GM12878 (cell line): ENCODE measurements around the gene GUCY1A2. TPM values are rescaled to one million over a fixed set of nuclear protein-coding genes. Genes with fewer than 3 reads are reported as not detected.

ENCODE experiments used
- ATAC-seq: fragments of 200-7000 bp; cut with Tn5 transposase; 3 replicates; pipeline ENCODE4 v1.9.1; 2020; ENCODE audit warnings: mild to moderate bottlenecking, moderate library complexity
- BruUV-seq: library from RNA; stranded (reverse); fragments of 400-500 nt; replicated peaks from 2 replicates; lab custom pipeline; 2021; lab: Mats Ljungman, UMichigan
- CTCF ChIA-PET: fragments of 300-600 bp; sonication (Branson Sonifier 250); formaldehyde crosslinking; extraction: SDS; loops from one replicate; lab custom pipeline; 2021; ENCODE audit warnings: inconsistent platforms; lab: Yijun Ruan, JAX
- POLR2A ChIA-PET: fragments of 350-600 bp; formaldehyde crosslinking; extraction: SDS; loops from one replicate; lab custom pipeline; 2021; ENCODE audit warnings: inconsistent platforms; lab: Charles Lee
- RAD21 ChIA-PET: fragments of 300-600 bp; sonication (Branson Sonifier 250); formaldehyde crosslinking; loops from one replicate; lab custom pipeline; 2023; ENCODE audit warnings: antibody characterized with exemption; ENCODE audit not compliant: unreplicated experiment; lab: Charles Lee
- SMC1A ChIA-PET: fragments of 300-600 bp; sonication (Branson Sonifier 250); formaldehyde crosslinking; loops from one replicate; lab custom pipeline; 2023; ENCODE audit not compliant: unreplicated experiment, uncharacterized antibody; lab: Charles Lee
- DNase-seq: peaks from one replicate; pipeline ENCODE4 v3.0.0-alpha.2; 2011; ENCODE audit warnings: low read depth, low spot score
- FAIRE-seq: peaks from 3 replicates; lab custom pipeline; 2011; peaks lifted over from hg19 to GRCh38; lab: Jason Lieb, UNC
- H2AFZ ChIP-seq: 2 replicates; pipeline ENCODE4 v1.6.0; 2011; ENCODE audit warnings: low read depth, low read length, control low read depth; ENCODE audit not compliant: control insufficient read depth
- H3K27ac ChIP-seq: 2 replicates; pipeline ENCODE4 v1.5.1; 2011; ENCODE audit warnings: control low read depth; ENCODE audit not compliant: control insufficient read depth, insufficient read depth
- H3K27me3 ChIP-seq, 2 experiments: replicated peaks in 1 of 2; 2 replicates each; pipeline versions ENCODE4 v1.6.0 to v1.6.1; 2011; ENCODE audit warnings: low read length in 1 of 2; ENCODE audit not compliant: control insufficient read depth in 2 of 2, insufficient read depth in 2 of 2
- H3K36me3 ChIP-seq, 2 experiments: 2 replicates each; pipeline ENCODE4 v1.5.1; 2011; ENCODE audit warnings: low read length in 1 of 2; ENCODE audit not compliant: control insufficient read depth in 2 of 2, insufficient read depth in 2 of 2
- H3K4me1 ChIP-seq: 2 replicates; pipeline ENCODE4 v1.6.1; 2011; ENCODE audit warnings: mild to moderate bottlenecking, low read length, moderate library complexity, mixed read lengths; ENCODE audit not compliant: control insufficient read depth, insufficient read depth
- H3K4me2 ChIP-seq: 2 replicates; pipeline ENCODE4 v1.6.0; 2011; ENCODE audit warnings: control low read depth; ENCODE audit not compliant: control insufficient read depth, insufficient read depth
- H3K4me3 ChIP-seq: fragments of 200-600 bp; sonication (generic); 2 replicates; pipeline ENCODE4 v1.5.1; 2016
- H3K79me2 ChIP-seq: 2 replicates; pipeline ENCODE4 v1.6.0; 2011; ENCODE audit warnings: low read length; ENCODE audit not compliant: control insufficient read depth, insufficient read depth
- H3K9ac ChIP-seq: 2 replicates; pipeline ENCODE4 v1.8.0; 2011; ENCODE audit warnings: low read length, control low read depth, mixed read lengths; ENCODE audit not compliant: control insufficient read depth, insufficient read depth
- H3K9me3 ChIP-seq: replicated peaks from 3 replicates; pipeline ENCODE4 v1.5.1; 2011; ENCODE audit warnings: mild to moderate bottlenecking, low read length; ENCODE audit not compliant: control insufficient read depth, insufficient read depth
- H4K20me1 ChIP-seq: 2 replicates; pipeline ENCODE4 v1.6.0; 2011; ENCODE audit not compliant: control insufficient read depth, insufficient read depth
- ATF2 ChIP-seq: IDR thresholded peaks from 2 replicates; pipeline ENCODE4 v1.6.1; 2012; ENCODE audit warnings: low read length, inconsistent platforms
- BHLHE40 ChIP-seq, 2 experiments: fragments of 450-650 bp in 1 of 2; IDR thresholded peaks; 2 replicates each; pipeline ENCODE4 v1.6.1; 2011 to 2017; ENCODE audit warnings: low read depth in 2 of 2, borderline replicate concordance in 1 of 2, improper control_type of control experiment in 1 of 2, low read length in 1 of 2, mild to moderate bottlenecking in 1 of 2
- CBFB ChIP-seq: IDR thresholded peaks from 2 replicates; pipeline ENCODE4 v1.6.1; 2016; ENCODE audit warnings: antibody characterized with exemption, low read depth
- CHD4 ChIP-seq: fragments of 200-600 bp; sonication (generic); IDR thresholded peaks from 2 replicates; pipeline ENCODE4 v1.6.1; 2016; ENCODE audit warnings: mild to moderate bottlenecking
- CREB1 ChIP-seq: IDR thresholded peaks from 2 replicates; pipeline ENCODE4 v1.6.1; 2012; ENCODE audit warnings: low read depth, mild to moderate bottlenecking, inconsistent platforms
- CREM ChIP-seq: IDR thresholded peaks from 2 replicates; pipeline ENCODE4 v1.6.1; 2014; ENCODE audit warnings: antibody characterized with exemption, low read depth
- EP300 ChIP-seq, 2 experiments: fragments of 150-350 bp in 1 of 2; IDR thresholded peaks; 2 replicates each; pipeline ENCODE4 v1.6.1; 2011 to 2012; ENCODE audit warnings: low read depth in 2 of 2, low read length in 2 of 2, borderline replicate concordance in 1 of 2, improper control_type of control experiment in 1 of 2, inconsistent platforms in 1 of 2; ENCODE audit not compliant: control insufficient read depth in 1 of 2
- FOXK2 ChIP-seq: fragments of 450-650 bp; IDR thresholded peaks from 2 replicates; pipeline ENCODE4 v1.6.1; 2017; ENCODE audit warnings: mild to moderate bottlenecking, moderate library complexity
- FOXM1 ChIP-seq: IDR thresholded peaks from 2 replicates; pipeline ENCODE4 v1.6.1; 2012; ENCODE audit warnings: low read depth, mild to moderate bottlenecking, inconsistent platforms, low read length, moderate library complexity
- GABPA ChIP-seq: IDR thresholded peaks from 2 replicates; pipeline ENCODE4 v1.6.1; 2014; ENCODE audit warnings: antibody characterized with exemption, low read depth, mild to moderate bottlenecking, inconsistent platforms
- GATAD2B ChIP-seq: fragments of 450-650 bp; conservative IDR thresholded peaks from 2 replicates; pipeline ENCODE4 v1.6.1; 2017; ENCODE audit warnings: low read depth, mild to moderate bottlenecking, moderate library complexity
- IKZF2 ChIP-seq, 2 experiments: fragments of 450-650 bp; IDR thresholded peaks; 2 replicates each; pipeline ENCODE4 v1.6.1; 2017; ENCODE audit warnings: mild to moderate bottlenecking in 2 of 2, moderate library complexity in 2 of 2
- JUNB ChIP-seq: IDR thresholded peaks from 2 replicates; pipeline ENCODE4 v1.6.1; 2016; ENCODE audit warnings: antibody characterized with exemption, mild to moderate bottlenecking
- NFIC ChIP-seq: IDR thresholded peaks from 2 replicates; pipeline ENCODE4 v1.6.1; 2012; ENCODE audit warnings: low read depth, mild to moderate bottlenecking, inconsistent platforms, low read length, moderate library complexity
- NR2F1 ChIP-seq: fragments of 450-650 bp; conservative IDR thresholded peaks from 2 replicates; pipeline ENCODE4 v1.6.1; 2017; ENCODE audit warnings: mild to moderate bottlenecking
- NRF1 ChIP-seq: conservative IDR thresholded peaks from 2 replicates; pipeline ENCODE4 v1.6.1; 2011; ENCODE audit warnings: mild to moderate bottlenecking, low read depth, low read length, improper control_type of control experiment
- POU2F2 ChIP-seq: IDR thresholded peaks from 3 replicates; pipeline ENCODE4 v1.6.1; 2011; ENCODE audit warnings: low read depth, mild to moderate bottlenecking, low read length, borderline replicate concordance
- RB1 ChIP-seq: fragments of 450-650 bp; formaldehyde crosslinking; IDR thresholded peaks from 2 replicates; pipeline ENCODE4 v1.6.1; 2017; ENCODE audit warnings: mild to moderate bottlenecking, borderline replicate concordance
- RELB ChIP-seq: fragments of 450-650 bp; IDR thresholded peaks from 2 replicates; pipeline ENCODE4 v1.6.1; 2017; ENCODE audit warnings: low read depth, mild to moderate bottlenecking, moderate library complexity
- RFX5 ChIP-seq: IDR thresholded peaks from 2 replicates; pipeline ENCODE4 v1.6.1; 2011; ENCODE audit warnings: low read depth, low read length, improper control_type of control experiment
- RUNX3 ChIP-seq: IDR thresholded peaks from 2 replicates; pipeline ENCODE4 v1.6.1; 2012; ENCODE audit warnings: low read length, inconsistent platforms
- SP1 ChIP-seq: IDR thresholded peaks from one replicate; pipeline ENCODE4 v1.6.1; 2011; ENCODE audit warnings: low read depth, low read length
- TCF12 ChIP-seq: IDR thresholded peaks from 2 replicates; pipeline ENCODE4 v1.6.1; 2011; ENCODE audit warnings: low read depth, mild to moderate bottlenecking, low read length
- ZNF384 ChIP-seq: IDR thresholded peaks from 2 replicates; pipeline ENCODE4 v1.6.1; 2012; ENCODE audit warnings: low read depth, mild to moderate bottlenecking, low read length, improper control_type of control experiment, borderline replicate concordance
- ZZZ3 ChIP-seq: IDR thresholded peaks from 2 replicates; pipeline ENCODE4 v1.6.1; 2011; ENCODE audit warnings: low read depth; ENCODE audit not compliant: control insufficient read depth, insufficient read length
- WGBS: methylation state at CpG from one replicate; pipeline ENCODE4 v1.1.6; 2016; ENCODE audit warnings: low lambda C conversion rate; ENCODE audit not compliant: insufficient replicate concordance, insufficient coverage; ENCODE audit errors: missing lambda C conversion rate; 5-methylcytosine and 5-hydroxymethylcytosine counted together
- in situ Hi-C: fragments of 300-500 bp; cut with MboI; formaldehyde crosslinking; loops from 9 replicates; pipeline ENCODE4 v1.14.3; 2018; ENCODE audit warnings: mixed read lengths
- intact Hi-C: fragments of 100-400 bp; cut with micrococcal nuclease; formaldehyde crosslinking; loops from one replicate; pipeline ENCODE4 v1.14.2; 2022; ENCODE audit not compliant: unreplicated experiment
- polyA plus RNA-seq, 11 experiments: library from polyadenylated mRNA; depleted of rRNA in 4 of 11; unstranded in 6 of 11; stranded (reverse) in 5 of 11; fragments of >200 nt; fragmentation: Nextera tagmentation in 4 of 11; fragmentation: Illumina TruSeq in 1 of 11; extraction: Ambion mirVana in 4 of 11; extraction: Trizol in 1 of 11; gene quantifications; 1 replicate in 1 of 11; 2 replicates in 10 of 11; pipeline versions ENCODE4 v1.2.1 to v1.2.3, GENCODE V29; 2011 to 2016; ENCODE audit warnings: inconsistent platforms in 2 of 11, missing spikeins in 2 of 11, low read depth in 1 of 11
- total RNA-seq, 4 experiments: library from RNA; depleted of rRNA in 3 of 4; stranded (reverse); fragments of >200 nt in 3 of 4; fragmentation: Illumina TruSeq in 1 of 4; extraction: Trizol in 1 of 4; gene quantifications; 2 replicates each; pipeline versions ENCODE4 v1.2.1 to v1.2.3, GENCODE V29; 2013 to 2021

GUCY1A2 gene
- total and polyA plus RNA-seq, 10 of the 15 experiments (the other 5 are each of a cell fraction or from before 2014, with no cell fraction given), result under 0.01 to 0.03 (median under 0.01) TPM; not detected in 4

GRCh38 chr11:107041088-107041444 lies 22.8 kb upstream of the GUCY1A2 start:
- 4% methylated on average over 1 of the region's 1 CpG for WGBS
- Histone ChIP-seq H3K79me2 (no peaks in the 10 kb centered on the region), H3K4me1 (peaks cover 9% of the 10 kb centered on the region), H3K27me3 (no peaks in the 10 kb centered on the region), H3K4me2 (0 out of 2 replicates have a peak overlapping the region, but pooled peaks have one; percentile 1), H3K9ac (no peak overlapping the region), H2AFZ (no peak overlapping the region), H4K20me1 (no peaks in the 10 kb centered on the region), H3K36me3 (no peaks in the 10 kb centered on the region), H3K4me3 (no peak overlapping the region), H3K27ac (peak overlapping the region; percentile 50; the same call in 1 of the 2 replicates), H3K9me3 (no peaks in the 10 kb centered on the region; the same call in 1 of the 3 replicates)
- no TSS peak for BruUV-seq
- RAD21 ChIA-PET, result interaction anchor here (0.9 kb wide), 1 partner anchor 522 kb away, joined by 3 read pairs; no protein-coding TSS in a partner anchor
- SMC1A ChIA-PET, result no interaction called here
- in situ Hi-C loops (loop anchor here (10.0 to 25.0 kb wide), 2 partner anchors 879 to 956 kb away; no protein-coding TSS in a partner anchor), intact Hi-C loops (loop anchor here (5.0 to 10.0 kb wide), 3 partner anchors 394 to 964 kb away; partner anchors contain the start of genes AASDHPPT and KBTBD3)
- CTCF ChIA-PET, result interaction anchor here (1.5 kb wide), 1 partner anchor 319 kb away, joined by 3 read pairs; no protein-coding TSS in a partner anchor
- peak; percentile 50 for DNase-seq
- POLR2A ChIA-PET, result no interaction called here
- peak; percentile 68 for ATAC-seq
- FAIRE-seq, result no peak
- TF ChIP-seq GABPA, result 0 out of 2 replicates have a peak, but pooled peaks have one; percentile 15
- no peak for TF ChIP-seq CREB1
- 0 out of 2 replicates have a peak, but pooled peaks have one; percentile 54 for TF ChIP-seq CREM
- no peak for TF ChIP-seq GATAD2B
- TF ChIP-seq CHD4, result no peak
- no peak for TF ChIP-seq ZNF384
- TF ChIP-seq RB1, result no peak
- TF ChIP-seq RELB, result no peak
- peak; percentile 92 for TF ChIP-seq ATF2
- peak; percentile 77 for TF ChIP-seq JUNB
- peak; percentile 49 to 54; a peak in 2 of 4 replicates for TF ChIP-seq EP300 (IDR thresholded peaks at IDR 0.05; ENCODE audit: borderline replicate concordance in 1 of 2, control insufficient read depth in 1 of 2, low read depth in 2 of 2, low read length in 2 of 2)
- TF ChIP-seq POU2F2, result peak; percentile 89; the same call in 2 of the 3 replicates
- no peak for TF ChIP-seq RFX5
- TF ChIP-seq RUNX3, result peak; percentile 96
- no peak for TF ChIP-seq NR2F1
- TF ChIP-seq TCF12, result peak; percentile 62; the same call in 1 of the 2 replicates
- peak in 1 of 2 experiments; percentile 59; a peak in 1 of 4 replicates for TF ChIP-seq IKZF2 (IDR thresholded peaks at IDR 0.05)
- no peak for TF ChIP-seq NRF1
- TF ChIP-seq FOXK2, result no peak
- peak; percentile 87; the same call in 1 of the 2 replicates for TF ChIP-seq CBFB
- TF ChIP-seq BHLHE40 (IDR thresholded peaks at IDR 0.05; ENCODE audit: borderline replicate concordance in 1 of 2, low read depth in 2 of 2, low read length in 1 of 2), result peak in 1 of 2 experiments; percentile 21; a peak in 1 of 4 replicates
- no peak for TF ChIP-seq SP1
- TF ChIP-seq NFIC, result peak; percentile 91
- peak; percentile 96; the same call in 1 of the 2 replicates for TF ChIP-seq FOXM1
- TF ChIP-seq ZZZ3, result no peak
